IPS-11a (cell line): ENCODE measurements around the gene ABHD17C.
"Not testable (repeated sequence)": the region's sequence is repeated elsewhere in the genome, so short reads cannot be mapped to it uniquely, and the experiment has no call there.

ENCODE experiments used
- H3K4me3 ChIP-seq: one replicate; pipeline ENCODE4 v1.5.1; 2013; ENCODE audit warnings: low read depth, low read length, control low read depth

Gene ABHD17C

GRCh38 chr15:80760960-80761359 lies 65.8 kb downstream of the ABHD17C start:
- no peak overlapping the region for H3K4me3 ChIP-seq

- H3K4me3 ChIP-seq = no peak overlapping the region
Measured at GRCh38 chr15:80761754-80762153, 66.6 kb downstream of the ABHD17C start.

GRCh38 chr15:80763235-80763634 lies 68.1 kb downstream of the ABHD17C start:
- not testable (repeated sequence) for H3K4me3 ChIP-seq

- no peak overlapping the region for H3K4me3 ChIP-seq
Measured at GRCh38 chr15:80764535-80764934, 69.4 kb downstream of the ABHD17C start.

GRCh38 chr15:80766275-80766674 lies 71.2 kb downstream of the ABHD17C start:
- no peak overlapping the region for H3K4me3 ChIP-seq

GRCh38 chr15:80768158-80768557 lies 73.0 kb downstream of the ABHD17C start:
- no peak overlapping the region for H3K4me3 ChIP-seq

GRCh38 chr15:80769153-80769828 lies 74.2 kb downstream of the ABHD17C start:
- no peak overlapping the region for H3K4me3 ChIP-seq

- no peak overlapping the region for H3K4me3 ChIP-seq
Measured at GRCh38 chr15:80769829-80770705, 75.0 kb downstream of the ABHD17C start.

GRCh38 chr15:80773122-80773551 lies 78.0 kb downstream of the ABHD17C start:
- no peak overlapping the region for H3K4me3 ChIP-seq

GRCh38 chr15:80773792-80774352 lies 78.8 kb downstream of the ABHD17C start:
- no peak overlapping the region for H3K4me3 ChIP-seq

- no peak overlapping the region for H3K4me3 ChIP-seq
Measured at GRCh38 chr15:80774486-80774885, 79.4 kb downstream of the ABHD17C start.

- no peak overlapping the region for H3K4me3 ChIP-seq
Measured at GRCh38 chr15:80775338-80775737, 80.2 kb downstream of the ABHD17C start.

GRCh38 chr15:80776420-80777045 lies 81.4 kb downstream of the ABHD17C start:
- no peak overlapping the region for H3K4me3 ChIP-seq

- H3K4me3 ChIP-seq = no peak overlapping the region
Measured at GRCh38 chr15:80777137-80777536, 82.0 kb downstream of the ABHD17C start.

- H3K4me3 ChIP-seq = no peak overlapping the region
Measured at GRCh38 chr15:80777826-80778620, 82.9 kb downstream of the ABHD17C start.

GRCh38 chr15:80778621-80778963 lies 83.5 kb downstream of the ABHD17C start:
- H3K4me3 ChIP-seq = no peak overlapping the region

- H3K4me3 ChIP-seq = peak within 1 kb of the TSS; percentile 37
Measured at GRCh38 chr15:80778964-80779657, 84.0 kb downstream of the ABHD17C start, which contains the start of gene CEMIP. Gene CEMIP, plus strand, starts transcription at chr15:80779370. Its CDS starts 94,510 bp downstream, at chr15:80873880.

- peak overlapping the region; percentile 37 for H3K4me3 ChIP-seq
Measured at GRCh38 chr15:80779658-80780415, 84.7 kb downstream of the ABHD17C start.
